HG03439 (cell line): ENCODE measurements around the gene FOXI3.

Source experiments
- ATAC-seq: cut with Tn5 transposase; IDR thresholded peaks from one replicate; pipeline ENCODE4 v1.9.1; 2021; ENCODE audit warnings: mild to moderate bottlenecking, moderate library complexity; ENCODE audit not compliant: unreplicated experiment

Gene FOXI3

GRCh38 chr2:88452565-88452905 is at the start of gene FOXI3:
Gene FOXI3 (minus strand): TSS chr2:88452693. CDS start chr2:88452535, 158 bp downstream.
- no peak for ATAC-seq

GRCh38 chr2:88500691-88501090 is 48.2 kb upstream of the FOXI3 start:
- ATAC-seq, result no peak

DNA sequence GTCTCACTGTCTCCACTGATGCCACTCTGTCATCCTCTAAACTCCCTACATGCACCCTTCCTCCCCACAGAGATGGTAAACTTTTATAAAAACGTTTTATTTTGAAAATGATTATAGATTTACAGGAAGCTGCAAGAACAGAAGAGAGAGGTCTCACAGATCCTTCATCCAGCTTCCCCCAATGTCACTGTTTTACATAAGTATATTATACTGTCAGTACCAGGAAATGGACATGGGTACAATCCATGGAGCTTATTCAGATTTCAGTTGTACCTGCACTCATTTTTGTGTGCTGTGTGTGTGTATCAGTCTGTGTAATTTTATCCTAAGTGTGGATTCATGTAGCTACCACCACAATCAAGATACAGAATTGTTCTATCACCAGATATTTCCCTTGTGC is 46.7 kb upstream of the FOXI3 start:
- no peak for ATAC-seq

GRCh38 chr2:88493481-88493880 is 41.0 kb upstream of the FOXI3 start:
- no peak for ATAC-seq

DNA sequence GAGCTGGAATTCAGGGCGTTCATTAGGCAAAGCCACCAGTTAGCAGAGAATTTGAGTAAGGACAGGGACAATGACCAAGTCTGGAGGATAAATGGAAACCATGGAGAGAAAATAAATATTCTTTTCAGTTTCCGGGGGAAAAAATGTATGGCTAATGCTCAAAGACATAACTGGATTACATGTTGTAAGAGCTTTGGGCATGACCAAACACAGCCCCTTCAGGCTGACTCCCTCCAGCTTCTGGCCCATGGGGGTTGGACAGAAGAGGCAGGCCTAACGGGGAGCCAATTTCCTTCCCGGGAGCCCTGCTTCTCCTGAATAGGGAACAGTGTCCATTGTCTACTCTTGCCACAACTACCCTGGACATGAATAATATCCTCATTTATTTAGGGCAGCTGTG is 39.5 kb upstream of the FOXI3 start:
- ATAC-seq, result no peak

DNA sequence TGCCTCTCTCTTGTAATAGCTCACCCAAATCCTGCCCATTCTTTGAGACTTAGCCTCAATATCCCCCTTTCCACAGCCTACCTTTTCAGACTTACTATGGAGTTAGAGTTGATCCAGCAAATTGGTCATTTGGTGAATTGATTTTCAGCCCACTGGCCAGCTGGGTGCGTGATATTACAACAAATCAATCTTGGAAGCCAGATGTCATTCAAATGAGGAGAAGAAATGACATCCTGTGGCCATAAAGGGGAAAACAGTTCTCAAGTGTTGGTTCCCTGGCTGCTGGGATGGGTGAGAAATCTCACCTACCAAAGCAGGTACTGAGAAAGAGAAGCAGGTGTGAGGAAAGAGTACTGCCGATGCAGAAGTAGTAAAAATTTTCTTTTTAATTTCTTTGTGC is 36.7 kb upstream of the FOXI3 start:
- no peak for ATAC-seq

DNA sequence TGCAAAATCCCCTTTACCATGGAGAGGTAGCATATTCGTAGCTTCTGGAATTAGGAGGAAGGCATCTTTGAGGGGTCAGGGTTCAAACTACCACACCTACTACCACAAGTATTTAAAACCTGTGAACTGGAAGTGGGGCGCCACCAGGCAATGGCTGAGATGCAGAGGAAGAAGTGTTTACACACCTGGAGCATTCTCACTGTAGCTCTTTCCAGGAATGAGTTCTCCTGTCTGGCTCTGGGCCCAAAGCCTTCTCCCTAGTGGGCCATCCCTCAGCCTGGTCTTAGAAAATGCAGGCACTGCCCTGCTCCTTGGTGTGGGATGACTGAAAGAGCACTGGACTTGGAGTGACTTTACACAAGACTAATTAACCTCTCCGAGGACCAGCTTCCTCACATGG is 30.7 kb upstream of the FOXI3 start:
- ATAC-seq, result no peak

DNA sequence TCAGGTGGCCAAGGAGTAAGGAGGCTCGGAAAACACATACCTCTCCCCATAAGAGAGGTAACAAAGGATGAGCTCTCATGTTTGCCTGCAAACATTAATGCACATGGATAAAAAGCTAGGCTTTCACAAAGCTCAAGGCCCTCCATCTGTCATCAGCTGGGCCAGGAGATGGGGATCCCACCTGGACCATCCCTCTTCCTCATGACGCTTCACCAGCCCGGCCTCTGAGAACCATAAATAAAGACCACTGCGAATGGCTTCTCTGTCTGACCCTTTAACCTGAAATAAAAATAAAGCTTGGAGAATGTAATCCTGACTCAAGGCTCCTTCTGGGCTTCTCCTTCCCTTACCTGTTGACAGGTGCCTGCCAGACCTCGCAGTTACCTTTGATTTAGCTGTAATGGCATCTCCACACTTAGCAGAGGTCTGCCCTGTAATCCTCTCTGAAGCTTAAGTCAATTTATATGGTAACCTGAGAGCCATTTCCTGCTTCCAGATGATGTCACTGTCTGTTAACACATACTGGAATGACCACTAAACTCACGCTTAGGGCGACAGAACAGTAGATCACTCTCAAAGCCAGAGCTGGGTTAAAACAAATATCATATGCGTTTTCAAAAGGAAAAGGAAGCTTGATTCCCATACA is 29.3 kb upstream of the FOXI3 start:
- ATAC-seq, result no peak

DNA sequence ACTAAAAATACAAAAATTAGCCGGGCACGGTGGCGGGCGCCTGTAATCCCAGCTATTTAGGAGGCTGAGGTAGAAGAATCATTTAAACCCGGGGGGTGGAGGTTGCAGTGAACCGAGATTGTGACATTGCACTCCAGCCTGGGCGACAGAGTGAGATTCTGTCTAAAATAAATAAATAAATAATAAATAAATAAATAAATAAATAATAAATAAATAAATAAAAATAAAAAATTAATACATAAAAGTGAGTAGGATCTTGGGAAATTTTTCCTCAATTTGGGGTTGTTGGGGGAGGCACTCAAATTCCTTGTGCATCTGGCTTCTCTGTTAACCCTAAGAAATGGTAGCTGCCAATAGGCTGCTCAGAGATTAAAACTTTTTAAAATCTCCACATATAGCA is 20.3 kb upstream of the FOXI3 start:
- no peak for ATAC-seq

- ATAC-seq, result no peak
Observed at GRCh38 chr2:88471083-88471942, 18.8 kb upstream of the FOXI3 start.

DNA sequence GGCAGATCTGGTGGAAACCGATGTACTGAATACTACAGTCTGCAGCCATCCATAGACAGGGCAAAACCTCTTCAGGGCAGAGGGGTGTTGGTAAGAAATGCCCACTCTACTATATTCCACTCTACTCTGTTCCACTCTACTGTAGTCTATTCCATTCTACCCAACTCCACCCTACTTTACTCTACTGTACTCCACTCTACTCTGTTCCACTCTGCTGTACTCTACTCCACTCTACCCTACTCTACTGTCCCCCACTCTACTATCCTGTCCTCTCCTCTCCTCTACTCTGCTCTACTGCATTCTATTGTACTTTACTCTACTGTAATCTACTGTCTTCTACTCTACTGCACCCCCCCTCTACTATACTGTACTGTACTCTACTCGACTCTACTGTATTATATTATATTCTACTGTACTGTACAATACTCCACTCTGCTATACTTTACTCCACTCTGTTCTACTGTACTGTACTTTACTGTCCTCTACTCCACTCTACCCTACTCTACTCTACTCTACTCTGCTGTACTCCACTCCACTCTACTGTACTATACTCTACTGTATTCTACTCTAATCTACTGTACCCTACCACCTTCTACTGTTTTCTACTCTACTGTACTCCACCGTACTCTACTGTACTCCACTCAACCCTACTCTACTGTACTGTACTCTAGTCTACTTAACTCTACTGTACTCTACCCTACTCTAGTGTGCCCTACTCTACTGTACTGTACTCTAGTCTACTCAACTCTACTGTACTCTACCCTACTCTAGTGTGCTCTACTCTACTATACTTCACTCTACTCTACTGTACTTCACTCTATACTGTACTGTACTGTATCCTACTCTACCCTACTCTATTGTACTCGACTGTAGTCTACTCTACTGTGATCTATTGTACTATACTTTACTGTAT is 17.0 kb upstream of the FOXI3 start:
- no peak for ATAC-seq

DNA sequence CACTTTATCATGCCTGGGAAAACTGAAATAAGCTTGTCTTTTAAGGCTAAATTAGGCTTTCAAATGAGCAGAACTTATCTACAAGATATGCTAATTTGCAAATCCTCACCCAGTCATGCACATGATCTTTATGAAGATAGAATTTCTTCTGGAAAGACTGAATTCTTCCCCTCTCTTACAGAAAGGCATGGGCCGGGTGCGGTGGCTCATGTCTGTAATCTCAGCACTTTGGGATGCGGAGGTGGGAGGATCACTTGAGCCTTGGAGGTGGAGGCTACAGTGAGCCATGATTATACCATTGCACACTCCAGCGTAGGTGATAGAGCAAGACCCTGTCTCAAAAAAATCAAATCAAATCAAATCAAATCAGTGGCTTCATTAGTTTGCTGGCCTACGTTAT is 11.7 kb upstream of the FOXI3 start:
- ATAC-seq, result no peak

GRCh38 chr2:88458633-88459032 is 6.1 kb upstream of the FOXI3 start:
- ATAC-seq, result no peak

GRCh38 chr2:88452980-88453582 is 588 bp upstream of the FOXI3 start:
- no peak for ATAC-seq

DNA sequence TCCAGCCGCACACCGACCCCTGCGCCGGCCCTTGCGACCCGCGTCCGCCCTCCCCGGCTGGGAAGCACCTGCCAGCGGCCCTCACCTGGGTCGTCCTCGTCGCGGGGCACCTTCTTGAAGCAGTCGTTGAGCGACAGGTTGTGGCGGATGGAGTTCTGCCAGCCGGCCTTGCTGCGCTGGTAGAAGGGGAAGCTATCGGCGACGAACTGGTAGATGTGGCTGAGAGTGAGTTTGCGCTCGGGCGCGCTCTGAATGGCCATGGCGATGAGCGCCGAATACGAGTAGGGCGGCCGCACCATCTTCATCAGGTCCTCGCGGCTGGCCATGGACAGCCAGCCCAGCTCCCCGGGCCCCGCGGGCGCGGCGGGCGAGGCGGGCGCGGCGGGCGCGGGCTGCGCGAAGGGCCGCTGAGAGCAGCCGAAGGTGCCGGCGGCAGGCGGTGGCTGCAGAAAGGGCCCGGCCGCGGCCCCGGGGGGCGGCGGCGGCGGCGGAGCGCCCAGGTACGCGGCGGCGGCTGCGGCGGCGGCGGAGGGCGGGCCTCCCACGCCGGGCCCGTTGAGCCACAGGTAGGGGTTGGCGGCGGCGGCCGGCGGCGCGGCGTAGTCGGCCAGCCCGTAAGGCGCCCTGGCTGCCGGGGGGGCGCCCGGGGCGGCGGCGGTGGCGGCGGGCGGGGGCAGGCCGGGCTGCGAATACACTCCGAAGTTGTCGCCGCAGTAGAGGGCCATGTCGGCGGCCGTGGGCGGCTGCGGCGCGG is 505 bp downstream of the FOXI3 start:
- ATAC-seq, result no peak

DNA sequence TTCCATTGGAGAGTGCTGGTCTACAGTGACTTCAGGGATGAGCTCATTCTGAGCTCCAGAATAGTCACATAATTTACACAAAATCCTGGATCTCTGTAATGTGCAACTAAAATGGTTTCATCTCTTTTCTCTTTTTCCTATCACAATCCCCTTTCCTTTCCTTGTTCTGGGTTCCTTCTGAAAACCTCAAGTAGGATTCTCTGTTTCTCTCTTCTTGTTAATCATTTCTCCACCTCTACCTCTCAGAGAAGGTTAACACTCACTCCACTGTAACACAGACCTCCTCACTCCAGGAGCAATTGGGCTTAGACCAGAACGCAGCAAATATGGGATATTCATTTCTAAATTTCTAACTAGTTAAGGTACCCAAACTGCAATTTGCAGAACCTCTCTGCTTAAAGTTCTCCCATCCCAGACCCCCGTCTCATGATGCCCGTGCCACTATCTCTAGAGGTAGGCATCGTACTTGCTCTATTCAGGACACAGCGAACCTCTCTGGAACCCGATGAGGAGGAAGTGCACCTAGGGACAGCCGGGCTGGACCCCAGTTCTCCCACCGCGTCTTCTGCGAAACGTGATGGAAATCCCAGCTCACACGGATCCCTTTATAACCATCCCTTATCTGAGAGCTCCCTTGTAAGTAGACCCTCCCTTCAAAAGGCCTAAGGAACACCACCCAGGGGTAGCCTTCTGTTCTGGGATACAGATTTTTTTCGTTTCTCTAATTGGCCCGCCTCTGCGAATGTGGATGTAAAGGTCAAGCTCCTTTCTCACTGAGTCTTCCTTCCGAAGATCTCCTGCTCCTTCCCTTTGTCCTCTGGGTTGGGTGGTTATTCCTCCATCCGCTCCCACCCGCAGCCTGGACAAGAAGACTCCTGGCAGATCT is 1.3 kb downstream of the FOXI3 start:
- ATAC-seq, result no peak

DNA sequence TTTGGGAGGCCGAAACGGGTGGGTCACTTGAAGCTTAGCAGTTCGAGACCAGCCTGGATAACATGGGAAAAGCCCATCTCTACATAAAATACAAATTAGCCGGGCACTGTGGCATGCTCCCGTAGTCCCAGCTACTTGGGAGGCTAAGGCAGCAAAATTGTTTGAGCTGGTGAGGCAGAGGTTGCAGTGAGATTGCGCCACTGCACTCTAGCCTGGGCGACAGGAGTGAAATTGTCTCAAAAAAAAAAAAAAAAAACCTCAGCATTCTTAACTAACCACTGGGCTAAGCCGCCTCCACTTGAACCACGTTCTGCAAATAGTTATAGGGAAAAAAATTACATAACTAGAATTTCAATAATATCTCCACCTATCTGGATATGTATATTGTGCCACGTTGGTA is 2.3 kb downstream of the FOXI3 start:
- ATAC-seq, result no peak

DNA sequence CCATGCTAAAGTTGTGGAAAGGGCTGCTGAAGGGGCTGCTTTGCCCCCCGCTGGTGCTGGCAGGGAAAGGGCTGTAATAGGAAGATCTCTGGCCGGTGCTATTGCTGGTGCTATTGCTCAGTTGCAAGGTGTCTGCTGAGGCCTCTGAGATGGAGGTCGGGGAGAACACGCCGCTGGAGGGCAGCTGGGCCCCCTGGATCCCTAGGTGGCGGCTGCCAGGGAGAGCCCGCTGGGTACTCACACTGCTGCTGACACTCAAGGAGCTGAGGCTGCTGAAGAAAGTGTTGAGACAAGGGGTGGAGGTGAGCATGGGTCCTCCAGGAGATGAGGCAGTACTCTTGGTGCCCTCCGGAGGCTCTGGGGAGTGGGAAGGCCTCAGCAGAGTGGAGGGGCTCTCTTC is 4.2 kb downstream of the FOXI3 start:
- ATAC-seq, result no peak

DNA sequence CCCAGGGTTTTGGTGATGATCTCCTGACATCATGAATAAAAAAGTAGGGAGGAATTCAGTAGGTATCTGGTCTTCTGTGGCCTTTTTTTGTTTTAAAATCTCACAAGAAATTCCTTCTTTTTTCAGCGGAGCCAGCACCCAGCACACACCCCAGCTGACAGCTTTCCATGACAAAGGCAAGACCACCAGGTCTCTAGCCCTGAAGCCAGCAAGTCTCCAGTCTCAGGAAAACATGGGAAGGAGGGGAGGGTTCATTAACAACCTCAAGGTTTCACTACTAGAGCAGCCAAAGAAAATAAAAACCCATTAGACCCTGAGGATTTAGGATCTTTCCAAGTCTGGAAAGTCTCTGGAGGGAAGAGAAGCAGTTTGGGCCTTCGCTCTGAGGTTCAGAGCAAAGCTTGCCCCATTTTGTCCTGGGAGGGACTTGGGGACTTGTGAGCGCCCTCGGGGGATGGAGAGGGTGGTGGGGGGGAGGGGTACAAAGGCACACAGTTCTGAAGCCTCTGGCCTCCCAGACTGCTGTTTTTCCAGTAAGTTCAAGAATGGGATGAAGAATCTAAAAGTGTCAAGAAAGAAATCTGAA is 9.0 kb downstream of the FOXI3 start:
- ATAC-seq, result no peak
